ENCODE results near the gene CCDC192.

CCDC192 gene

GRCh38 chr5:127935398-127935797, 232.2 kb downstream of the CCDC192 start:
- CTCF ChIA-PET, result interaction anchor here (0.5 to 1.2 kb wide), 2 partner anchors 77 to 142 kb away, joined by 3 to 4 read pairs; no protein-coding TSS in a partner anchor
- peak overlapping the region; percentile 40; the same call in 1 of the 2 replicates for H3K27ac ChIP-seq (ENCODE audit: extremely low read depth, low read depth, low read length)
- H3K4me1 ChIP-seq (ENCODE audit: control insufficient read depth, insufficient read depth, low read length), result peaks cover 15% of the 10 kb centered on the region
- no peaks in the 10 kb centered on the region for H3K36me3 ChIP-seq (ENCODE audit: control insufficient read depth in 2 of 2, insufficient read depth in 1 of 2, low read length in 2 of 2)
- H3K4me3 ChIP-seq (ENCODE audit: low read depth, low read length), result no peak overlapping the region
- no peaks in the 10 kb centered on the region for H3K9me3 ChIP-seq (ENCODE audit: control insufficient read depth, insufficient read depth, low read depth, low read length)
- POLR2A ChIA-PET, result interaction anchor here (1.0 to 1.5 kb wide), 3 partner anchors 9 to 147 kb away, joined by 3 to 4 read pairs (median 3); no protein-coding TSS in a partner anchor
- TF ChIP-seq SCRT2 (tag by site-specific recombination; IDR thresholded peaks at IDR 0.05) (peak; percentile 85), ZNF707 (tag by site-specific recombination; IDR thresholded peaks at IDR 0.05) (no peak)
- TF ChIP-seq, protein P1, sequence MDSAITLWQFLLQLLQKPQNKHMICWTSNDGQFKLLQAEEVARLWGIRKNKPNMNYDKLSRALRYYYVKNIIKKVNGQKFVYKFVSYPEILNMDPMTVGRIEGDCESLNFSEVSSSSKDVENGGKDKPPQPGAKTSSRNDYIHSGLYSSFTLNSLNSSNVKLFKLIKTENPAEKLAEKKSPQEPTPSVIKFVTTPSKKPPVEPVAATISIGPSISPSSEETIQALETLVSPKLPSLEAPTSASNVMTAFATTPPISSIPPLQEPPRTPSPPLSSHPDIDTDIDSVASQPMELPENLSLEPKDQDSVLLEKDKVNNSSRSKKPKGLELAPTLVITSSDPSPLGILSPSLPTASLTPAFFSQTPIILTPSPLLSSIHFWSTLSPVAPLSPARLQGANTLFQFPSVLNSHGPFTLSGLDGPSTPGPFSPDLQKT (IDR thresholded peaks at IDR 0.05; ENCODE audit: borderline replicate concordance, low read depth, low read length), result no peak

GRCh38 chr5:127936439-127936972, 233.3 kb downstream of the CCDC192 start:
- Histone ChIP-seq H3K9me3 (ENCODE audit: control insufficient read depth, insufficient read depth, low read depth, low read length) (no peaks in the 10 kb centered on the region), H3K4me1 (ENCODE audit: control insufficient read depth, insufficient read depth, low read length) (peaks cover 15% of the 10 kb centered on the region), H3K4me3 (ENCODE audit: low read depth, low read length) (no peak overlapping the region), H3K36me3 (ENCODE audit: control insufficient read depth in 2 of 2, insufficient read depth in 1 of 2, low read length in 2 of 2) (no peaks in the 10 kb centered on the region), H3K27ac (ENCODE audit: extremely low read depth, low read depth, low read length) (no peak overlapping the region)
- TF ChIP-seq ZEB2 (tag by site-specific recombination; IDR thresholded peaks at IDR 0.05) (no peak), OVOL3 (tag by site-specific recombination; IDR thresholded peaks at IDR 0.05) (no peak), ZNF157 (tag by site-specific recombination; IDR thresholded peaks at IDR 0.05) (no peak), ZNF112 (tag by site-specific recombination; IDR thresholded peaks at IDR 0.05) (no peak), REPIN1 (tag by site-specific recombination; IDR thresholded peaks at IDR 0.05; ENCODE audit: low read depth) (no peak), ZSCAN23 (tag by site-specific recombination; IDR thresholded peaks at IDR 0.05) (no peak), ZNF777 (tag by site-specific recombination; IDR thresholded peaks at IDR 0.05; ENCODE audit: borderline replicate concordance) (no peak), ZNF433 (tag by site-specific recombination; IDR thresholded peaks at IDR 0.05; ENCODE audit: low read depth) (no peak), ZNF843 (tag by site-specific recombination; IDR thresholded peaks at IDR 0.05) (no peak), EGR2 (tag by site-specific recombination; IDR thresholded peaks at IDR 0.05; ENCODE audit: low read depth) (no peak), ZNF274 (IDR thresholded peaks at IDR 0.05; ENCODE audit: low read length) (no peak), ZNF274 (tag by site-specific recombination; IDR thresholded peaks at IDR 0.05; ENCODE audit: borderline replicate concordance) (no peak), PRDM2 (tag by site-specific recombination; IDR thresholded peaks at IDR 0.05; ENCODE audit: borderline replicate concordance) (no peak), ZNF221 (tag by site-specific recombination; IDR thresholded peaks at IDR 0.05; ENCODE audit: borderline replicate concordance) (no peak)
- TF ChIP-seq, protein P2, sequence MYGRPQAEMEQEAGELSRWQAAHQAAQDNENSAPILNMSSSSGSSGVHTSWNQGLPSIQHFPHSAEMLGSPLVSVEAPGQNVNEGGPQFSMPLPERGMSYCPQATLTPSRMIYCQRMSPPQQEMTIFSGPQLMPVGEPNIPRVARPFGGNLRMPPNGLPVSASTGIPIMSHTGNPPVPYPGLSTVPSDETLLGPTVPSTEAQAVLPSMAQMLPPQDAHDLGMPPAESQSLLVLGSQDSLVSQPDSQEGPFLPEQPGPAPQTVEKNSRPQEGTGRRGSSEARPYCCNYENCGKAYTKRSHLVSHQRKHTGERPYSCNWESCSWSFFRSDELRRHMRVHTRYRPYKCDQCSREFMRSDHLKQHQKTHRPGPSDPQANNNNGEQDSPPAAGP (tag by site-specific recombination; IDR thresholded peaks at IDR 0.05), result no peak
- TF ChIP-seq, protein P3, sequence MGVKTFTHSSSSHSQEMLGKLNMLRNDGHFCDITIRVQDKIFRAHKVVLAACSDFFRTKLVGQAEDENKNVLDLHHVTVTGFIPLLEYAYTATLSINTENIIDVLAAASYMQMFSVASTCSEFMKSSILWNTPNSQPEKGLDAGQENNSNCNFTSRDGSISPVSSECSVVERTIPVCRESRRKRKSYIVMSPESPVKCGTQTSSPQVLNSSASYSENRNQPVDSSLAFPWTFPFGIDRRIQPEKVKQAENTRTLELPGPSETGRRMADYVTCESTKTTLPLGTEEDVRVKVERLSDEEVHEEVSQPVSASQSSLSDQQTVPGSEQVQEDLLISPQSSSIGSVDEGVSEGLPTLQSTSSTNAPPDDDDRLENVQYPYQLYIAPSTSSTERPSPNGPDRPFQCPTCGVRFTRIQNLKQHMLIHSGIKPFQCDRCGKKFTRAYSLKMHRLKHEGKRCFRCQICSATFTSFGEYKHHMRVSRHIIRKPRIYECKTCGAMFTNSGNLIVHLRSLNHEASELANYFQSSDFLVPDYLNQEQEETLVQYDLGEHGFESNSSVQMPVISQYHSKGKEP (tag by site-specific recombination; IDR thresholded peaks at IDR 0.05), result no peak
- ChIA-PET POLR2A (no interaction called here), CTCF (interaction anchor here (0.7 kb wide), 1 partner anchor 264 kb away, joined by 3 read pairs; no protein-coding TSS in a partner anchor)
